Esophagus (tissue), 2 donors: ENCODE results near the gene POU2F3. TPM values are rescaled to one million over a fixed set of nuclear protein-coding genes. Genes with fewer than 3 reads are reported as not detected.

Experiments used
- H3K27ac ChIP-seq, 2 donors: one replicate each; pipeline ENCODE4 v1.5.1; 2013; ENCODE audit warnings: low read depth in 2 of 2, mild to moderate bottlenecking in 2 of 2, inconsistent platforms in 1 of 2, low read length in 1 of 2, moderate library complexity in 1 of 2
- H3K27me3 ChIP-seq, 2 donors: one replicate each; pipeline ENCODE4 v1.6.1; 2013; ENCODE audit warnings: low read length in 2 of 2, control low read depth in 1 of 2, mild to moderate bottlenecking in 1 of 2; ENCODE audit not compliant: insufficient read depth in 2 of 2, control insufficient read depth in 1 of 2
- H3K36me3 ChIP-seq, 2 donors: one replicate each; pipeline ENCODE4 v1.6.1; 2013; ENCODE audit warnings: low read length in 1 of 2; ENCODE audit not compliant: control insufficient read depth in 2 of 2, insufficient read depth in 2 of 2
- H3K4me1 ChIP-seq, 2 donors: one replicate each; pipeline ENCODE4 v1.6.1; 2013; ENCODE audit warnings: low read length in 1 of 2; ENCODE audit not compliant: control insufficient read depth in 2 of 2, insufficient read depth in 2 of 2
- H3K4me3 ChIP-seq, 2 donors: one replicate each; pipeline ENCODE4 v1.5.1; 2013; ENCODE audit warnings: low read length in 2 of 2, mild to moderate bottlenecking in 2 of 2, low read depth in 1 of 2, moderate library complexity in 1 of 2
- H3K9me3 ChIP-seq, 2 donors: one replicate each; pipeline ENCODE4 v1.6.1; 2013; ENCODE audit warnings: mild to moderate bottlenecking in 2 of 2, low read depth in 1 of 2, low read length in 1 of 2, moderate library complexity in 1 of 2; ENCODE audit not compliant: control insufficient read depth in 2 of 2, insufficient read depth in 1 of 2
- WGBS, 2 donors: extraction: QIAGEN DNeasy Blood & Tissue Kit; methylation state at CpG; one replicate each; pipeline ENCODE4 v1.1.7; 2013; 5-methylcytosine and 5-hydroxymethylcytosine counted together
- polyA plus RNA-seq, 2 donors: library from polyadenylated mRNA; stranded (reverse); fragments of 200-250 nt; gene quantifications; one replicate each; pipeline ENCODE4 v1.2.3, GENCODE V29; 2013
- donor health status: healthy with polysubstance abuse.
- donor health status: Bipolar disorder and iron deficiency.

POU2F3 gene
- polyA plus RNA-seq, 2 donors: 3.1 to 4.5 TPM

DNA sequence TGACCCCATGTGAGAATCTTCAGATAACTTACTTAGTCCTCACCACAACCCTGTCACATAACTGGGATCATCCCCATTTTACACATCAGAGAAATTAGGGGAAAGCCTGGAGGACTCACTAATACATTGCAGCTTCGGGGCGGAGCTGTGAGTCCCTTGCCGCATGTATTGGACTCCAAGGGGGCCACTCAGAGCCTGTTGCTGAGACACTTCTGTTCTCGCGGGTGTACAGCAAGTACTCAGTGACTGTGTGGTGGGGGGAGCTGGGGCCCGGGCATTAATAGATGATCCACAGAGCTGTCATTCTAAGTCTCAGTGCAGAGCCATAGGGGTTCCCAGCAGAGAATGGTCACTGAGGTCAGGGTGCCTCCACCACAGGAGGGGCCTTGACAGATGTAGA, 15.6 kb upstream of the POU2F3 start:
- Histone ChIP-seq H3K9me3 (no peaks in the 10 kb centered on the region), H3K27ac (peak overlapping the region; percentile 37 to 55), H3K4me3 (no peak overlapping the region), H3K27me3 (no peaks in the 10 kb centered on the region), H3K4me1 (peaks cover 3 to 14% of the 10 kb centered on the region in 2 donors), H3K36me3 (no peaks in the 10 kb centered on the region)
- WGBS, 2 donors: 71 to 75% methylated on average over 6 of the region's 6 CpGs

DNA sequence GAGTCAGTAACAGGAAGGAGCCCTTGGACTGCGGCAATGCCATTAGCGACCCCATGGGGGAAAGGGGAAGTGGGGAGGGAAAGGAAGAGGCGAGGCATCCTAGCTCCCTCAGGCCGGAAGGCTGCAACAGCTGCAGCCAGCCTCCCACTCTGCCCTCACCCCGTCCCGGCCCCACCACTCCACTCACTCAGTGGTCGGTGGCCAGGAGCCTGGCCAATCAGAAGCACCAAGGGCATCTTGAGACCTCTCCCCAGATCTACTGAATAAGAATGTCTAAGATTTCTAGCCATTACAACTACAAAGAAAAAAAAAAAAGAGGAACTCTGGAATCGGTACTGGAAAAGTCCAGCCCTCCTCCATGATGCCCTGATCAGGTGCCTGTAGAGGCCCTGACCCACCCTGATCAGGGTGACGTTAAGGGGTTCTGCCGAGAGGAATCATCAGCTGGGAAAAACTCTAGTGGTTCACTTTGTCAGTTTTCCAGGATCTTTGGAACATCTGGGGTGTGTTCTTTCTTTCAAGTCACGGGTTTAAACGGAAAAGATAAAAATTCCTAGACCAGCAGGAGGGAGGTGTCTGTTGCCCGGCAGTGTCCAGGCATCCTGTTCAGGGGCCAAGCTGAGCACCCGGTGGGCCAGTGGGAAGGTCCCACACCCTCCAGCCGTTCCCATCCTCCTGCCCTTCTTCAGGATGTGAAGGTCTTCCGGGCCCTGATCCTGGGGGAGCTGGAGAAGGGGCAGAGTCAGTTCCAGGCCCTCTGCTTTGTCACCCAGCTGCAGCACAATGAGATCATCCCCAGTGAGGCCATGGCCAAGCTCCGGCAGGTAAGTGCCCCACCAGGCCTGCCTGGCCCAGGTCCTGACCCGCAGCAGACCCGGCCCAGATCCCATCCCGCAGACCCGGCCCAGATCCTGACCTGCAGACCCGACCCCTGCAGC, 14.7 kb upstream of the POU2F3 start:
- peaks cover 3 to 12% of the 10 kb centered on the region in 2 donors for H3K4me1 ChIP-seq
- H3K9me3 ChIP-seq: no peaks in the 10 kb centered on the region
- 57 to 63% methylated on average over 22 of the region's 22 CpGs for WGBS, 2 donors
- H3K36me3 ChIP-seq: no peaks in the 10 kb centered on the region
- no peaks in the 10 kb centered on the region for H3K27me3 ChIP-seq
- peak overlapping the region; percentile 51 to 55 for H3K27ac ChIP-seq
- no peak overlapping the region for H3K4me3 ChIP-seq

- Histone ChIP-seq H3K9me3 (no peaks in the 10 kb centered on the region), H3K4me1 (peaks cover 0 to 3% of the 10 kb centered on the region in 2 donors), H3K27ac (no peak overlapping the region), H3K4me3 (no peak overlapping the region), H3K36me3 (no peaks in the 10 kb centered on the region), H3K27me3 (no peaks in the 10 kb centered on the region)
- 77 to 81% methylated on average over 5 of the region's 5 CpGs for WGBS, 2 donors
These were observed 13.7 kb upstream of the POU2F3 start for GRCh38 chr11:120226242-120226641.

DNA sequence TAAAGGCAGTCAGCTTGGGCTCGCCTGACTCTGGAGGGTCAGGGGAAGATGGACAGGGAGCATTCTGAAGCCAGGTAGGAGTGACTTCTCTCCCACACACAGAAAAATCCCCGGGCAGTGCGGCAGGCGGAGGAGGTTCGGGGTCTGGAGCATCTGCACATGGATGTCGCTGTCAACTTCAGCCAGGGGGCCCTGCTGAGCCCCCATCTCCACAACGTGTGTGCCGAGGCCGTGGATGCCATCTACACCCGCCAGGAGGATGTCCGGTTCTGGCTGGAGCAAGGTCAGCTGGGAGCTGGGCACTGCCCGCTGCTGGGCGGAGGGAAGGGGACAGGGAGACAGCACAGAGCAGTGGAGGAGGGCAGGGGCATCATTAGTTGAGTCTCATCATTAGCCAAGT, 13.2 kb upstream of the POU2F3 start:
- H3K4me3 ChIP-seq: no peak overlapping the region
- H3K27me3 ChIP-seq: no peaks in the 10 kb centered on the region
- no peaks in the 10 kb centered on the region for H3K36me3 ChIP-seq
- H3K4me1 ChIP-seq: peaks cover 0 to 2% of the 10 kb centered on the region in 2 donors
- H3K27ac ChIP-seq: no peak overlapping the region
- H3K9me3 ChIP-seq: no peaks in the 10 kb centered on the region
- WGBS, 2 donors: 77 to 84% methylated on average over 13 of the region's 13 CpGs

- no peaks in the 10 kb centered on the region for H3K27me3 ChIP-seq
- H3K27ac ChIP-seq: no peak overlapping the region
- H3K36me3 ChIP-seq: no peaks in the 10 kb centered on the region
- no peak overlapping the region for H3K4me3 ChIP-seq
- WGBS, 2 donors: 87 to 90% methylated on average over 5 of the region's 5 CpGs
- no peaks in the 10 kb centered on the region for H3K9me3 ChIP-seq
- H3K4me1 ChIP-seq: peaks cover 0 to 2% of the 10 kb centered on the region in 2 donors
These were observed 12.6 kb upstream of the POU2F3 start for GRCh38 chr11:120227228-120227852.

GRCh38 chr11:120228794-120229384, 11.1 kb upstream of the POU2F3 start:
- Histone ChIP-seq H3K9me3 (peaks cover 0 to 3% of the 10 kb centered on the region in 2 donors), H3K27ac (no peak overlapping the region), H3K4me3 (no peak overlapping the region), H3K36me3 (no peaks in the 10 kb centered on the region), H3K27me3 (no peaks in the 10 kb centered on the region), H3K4me1 (peaks cover 0 to 2% of the 10 kb centered on the region in 2 donors)
- WGBS, 2 donors: 77 to 85% methylated on average over 15 to 16 of the region's 16 CpGs

- no peak overlapping the region for H3K27ac ChIP-seq
- H3K27me3 ChIP-seq: no peaks in the 10 kb centered on the region
- 56 to 63% methylated on average over 17 of the region's 17 CpGs for WGBS, 2 donors
- H3K4me1 ChIP-seq: peaks cover 0 to 2% of the 10 kb centered on the region in 2 donors
- peaks cover 0 to 3% of the 10 kb centered on the region in 2 donors for H3K9me3 ChIP-seq
- no peaks in the 10 kb centered on the region for H3K36me3 ChIP-seq
- no peak overlapping the region for H3K4me3 ChIP-seq
These were observed 10.2 kb upstream of the POU2F3 start for GRCh38 chr11:120229451-120230424.

- H3K4me3 ChIP-seq: no peak overlapping the region
- no peaks in the 10 kb centered on the region for H3K36me3 ChIP-seq
- H3K4me1 ChIP-seq: peaks cover 0 to 4% of the 10 kb centered on the region in 2 donors
- no peak overlapping the region for H3K27ac ChIP-seq
- 84 to 90% methylated on average over 5 of the region's 5 CpGs for WGBS, 2 donors
- H3K9me3 ChIP-seq: peaks cover 0 to 3% of the 10 kb centered on the region in 2 donors
- H3K27me3 ChIP-seq: no peaks in the 10 kb centered on the region
These were observed 9.4 kb upstream of the POU2F3 start for GRCh38 chr11:120230433-120231071.
